PC-9 (cell line): ENCODE measurements around the gene PRXL2B. TPM values are rescaled to one million over a fixed set of nuclear protein-coding genes. Genes with fewer than 3 reads are reported as not detected.

Experiments
- BruUV-seq: library from RNA; stranded (reverse); fragments of 400-500 nt; replicated peaks from 2 replicates; lab custom pipeline; 2021; lab: Mats Ljungman, UMichigan
- CTCF ChIA-PET: fragments of 300-600 bp; sonication (Branson Sonifier 250); formaldehyde crosslinking; loops from one replicate; lab custom pipeline; 2022; ENCODE audit warnings: antibody characterized with exemption; lab: Charles Lee
- POLR2A ChIA-PET: fragments of 300-600 bp; sonication (Branson Sonifier 250); formaldehyde crosslinking; loops from one replicate; lab custom pipeline; 2022; ENCODE audit warnings: antibody characterized with exemption; ENCODE audit not compliant: unreplicated experiment; lab: Charles Lee
- DNase-seq, 2 experiments: peaks; one replicate each; pipeline versions ENCODE4 v3.0.0 to v3.0.0-alpha.2; 2015 to 2022; ENCODE audit warnings: mixed read lengths in 1 of 2
- H2AFZ ChIP-seq: fragments of 200-600 bp; sonication (generic); 2 replicates; pipeline ENCODE4 v1.8.1; 2017; ENCODE audit warnings: antibody characterized with exemption
- H3F3A ChIP-seq: fragments of 200-600 bp; sonication (generic); 2 replicates; pipeline ENCODE4 v1.8.1; 2017; ENCODE audit warnings: antibody characterized with exemption, mild to moderate bottlenecking, low read depth; ENCODE audit not compliant: insufficient read depth
- H3K27ac ChIP-seq: fragments of 200-600 bp; sonication (generic); 2 replicates; pipeline ENCODE4 v1.6.1; 2016; ENCODE audit warnings: mixed run types
- H3K27me3 ChIP-seq: fragments of 200-600 bp; sonication (generic); 2 replicates; pipeline ENCODE4 v1.6.1; 2016; ENCODE audit warnings: low read depth, mixed run types; ENCODE audit not compliant: insufficient read depth
- H3K36me3 ChIP-seq: fragments of 200-600 bp; sonication (generic); 2 replicates; pipeline ENCODE4 v1.6.1; 2016; ENCODE audit warnings: low read depth, mixed run types
- H3K4me1 ChIP-seq: fragments of 200-600 bp; sonication (generic); replicated peaks from 2 replicates; pipeline ENCODE4 v1.6.1; 2016; ENCODE audit warnings: mixed run types; ENCODE audit not compliant: insufficient read depth
- H3K4me2 ChIP-seq: fragments of 200-600 bp; sonication (generic); 2 replicates; pipeline ENCODE4 v1.6.1; 2017; ENCODE audit warnings: mixed run types
- H3K4me3 ChIP-seq: fragments of 200-600 bp; sonication (generic); 2 replicates; pipeline ENCODE4 v1.6.1; 2016; ENCODE audit warnings: mixed run types
- H3K79me2 ChIP-seq: fragments of 200-600 bp; sonication (generic); 2 replicates; pipeline ENCODE4 v1.6.1; 2017; ENCODE audit warnings: low read depth, mixed run types
- H3K9me2 ChIP-seq: fragments of 200-600 bp; sonication (generic); 2 replicates; pipeline ENCODE4 v1.8.1; 2017; ENCODE audit warnings: mild to moderate bottlenecking; ENCODE audit not compliant: insufficient read depth
- H3K9me3 ChIP-seq: fragments of 200-600 bp; sonication (generic); 2 replicates; pipeline ENCODE4 v1.8.1; 2016; ENCODE audit warnings: low read depth; ENCODE audit not compliant: insufficient read depth
- H4K20me1 ChIP-seq: fragments of 200-600 bp; sonication (generic); 2 replicates; pipeline ENCODE4 v1.8.1; 2017; ENCODE audit not compliant: insufficient read depth
- EZH2 ChIP-seq: fragments of 200-600 bp; sonication (generic); IDR thresholded peaks from 2 replicates; pipeline ENCODE4 v1.8.0; 2017; ENCODE audit warnings: antibody characterized with exemption, low read depth
- intact Hi-C: fragments of 100-400 bp; cut with micrococcal nuclease; formaldehyde crosslinking; loops from one replicate; pipeline ENCODE4 v1.10.0; 2022; ENCODE audit not compliant: unreplicated experiment
- total RNA-seq: library from RNA; stranded (reverse); gene quantifications from 2 replicates; pipeline ENCODE4 v1.2.3, GENCODE V29; 2021
- TF ChIP-seq, protein P1 (sequence below): fragments of 200-600 bp; sonication (generic); conservative IDR thresholded peaks from 2 replicates; pipeline ENCODE4 v1.6.1; 2017; ENCODE audit warnings: mixed run types, antibody characterized with exemption, mild to moderate bottlenecking, moderate library complexity

Gene PRXL2B
- total RNA-seq, 1 experiment from 2014 or later, result 26.1 TPM

DNA sequence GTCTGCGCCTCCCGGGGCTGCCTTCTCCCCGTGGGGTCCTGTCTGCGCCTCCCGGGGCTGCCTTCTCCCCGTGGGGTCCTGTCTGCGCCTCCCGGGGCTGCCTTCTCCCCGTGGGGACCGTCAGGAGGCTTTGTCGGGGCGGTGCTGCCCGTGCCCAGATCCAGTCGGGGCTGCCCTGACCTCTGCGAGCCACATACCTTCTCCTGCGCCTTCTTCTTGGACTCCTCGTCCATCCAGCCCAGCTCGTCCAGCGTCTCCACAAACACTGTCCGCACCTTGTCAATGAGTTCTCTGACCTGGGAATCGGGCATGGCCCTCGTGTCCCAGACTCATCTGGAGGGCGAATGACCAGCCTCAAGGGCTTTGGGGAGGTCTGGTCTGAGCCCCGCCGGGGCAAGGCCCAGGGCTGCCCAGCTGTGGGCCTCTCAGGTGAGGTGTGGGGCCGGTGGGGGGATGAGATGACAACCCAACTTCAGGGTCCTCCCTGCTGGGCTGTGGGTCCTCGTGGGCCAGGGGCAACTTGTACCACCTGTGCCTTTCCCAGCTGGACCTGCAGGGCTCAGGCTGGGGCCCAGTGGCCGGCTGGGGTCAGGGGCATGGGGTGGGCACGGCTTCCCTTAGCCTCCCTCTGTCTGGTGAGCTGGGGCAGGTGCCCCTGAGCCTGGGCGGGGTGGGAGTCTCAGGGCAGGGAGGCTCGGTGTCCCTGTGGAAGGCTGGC lies 9.4 kb downstream of the PRXL2B start:
- no TSS peak for BruUV-seq
- Histone ChIP-seq H3K9me2 (no peaks in the 10 kb centered on the region), H3K27me3 (peaks cover 45% of the 10 kb centered on the region), H3K4me3 (no peak overlapping the region), H3K27ac (no peak overlapping the region), H3K79me2 (no peaks in the 10 kb centered on the region), H3K9me3 (no peaks in the 10 kb centered on the region), H3K4me1 (no peaks in the 10 kb centered on the region), H4K20me1 (no peaks in the 10 kb centered on the region), H3K36me3 (no peaks in the 10 kb centered on the region), H3F3A (no peaks in the 10 kb centered on the region), H3K4me2 (no peak overlapping the region), H2AFZ (no peak overlapping the region)
- TF ChIP-seq, protein P1, sequence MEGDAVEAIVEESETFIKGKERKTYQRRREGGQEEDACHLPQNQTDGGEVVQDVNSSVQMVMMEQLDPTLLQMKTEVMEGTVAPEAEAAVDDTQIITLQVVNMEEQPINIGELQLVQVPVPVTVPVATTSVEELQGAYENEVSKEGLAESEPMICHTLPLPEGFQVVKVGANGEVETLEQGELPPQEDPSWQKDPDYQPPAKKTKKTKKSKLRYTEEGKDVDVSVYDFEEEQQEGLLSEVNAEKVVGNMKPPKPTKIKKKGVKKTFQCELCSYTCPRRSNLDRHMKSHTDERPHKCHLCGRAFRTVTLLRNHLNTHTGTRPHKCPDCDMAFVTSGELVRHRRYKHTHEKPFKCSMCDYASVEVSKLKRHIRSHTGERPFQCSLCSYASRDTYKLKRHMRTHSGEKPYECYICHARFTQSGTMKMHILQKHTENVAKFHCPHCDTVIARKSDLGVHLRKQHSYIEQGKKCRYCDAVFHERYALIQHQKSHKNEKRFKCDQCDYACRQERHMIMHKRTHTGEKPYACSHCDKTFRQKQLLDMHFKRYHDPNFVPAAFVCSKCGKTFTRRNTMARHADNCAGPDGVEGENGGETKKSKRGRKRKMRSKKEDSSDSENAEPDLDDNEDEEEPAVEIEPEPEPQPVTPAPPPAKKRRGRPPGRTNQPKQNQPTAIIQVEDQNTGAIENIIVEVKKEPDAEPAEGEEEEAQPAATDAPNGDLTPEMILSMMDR, result no peak
- no peak for TF ChIP-seq EZH2
- no peak for DNase-seq
- CTCF ChIA-PET, result no interaction called here
- intact Hi-C loops, result no loop called here
- POLR2A ChIA-PET, result no interaction called here

DNA sequence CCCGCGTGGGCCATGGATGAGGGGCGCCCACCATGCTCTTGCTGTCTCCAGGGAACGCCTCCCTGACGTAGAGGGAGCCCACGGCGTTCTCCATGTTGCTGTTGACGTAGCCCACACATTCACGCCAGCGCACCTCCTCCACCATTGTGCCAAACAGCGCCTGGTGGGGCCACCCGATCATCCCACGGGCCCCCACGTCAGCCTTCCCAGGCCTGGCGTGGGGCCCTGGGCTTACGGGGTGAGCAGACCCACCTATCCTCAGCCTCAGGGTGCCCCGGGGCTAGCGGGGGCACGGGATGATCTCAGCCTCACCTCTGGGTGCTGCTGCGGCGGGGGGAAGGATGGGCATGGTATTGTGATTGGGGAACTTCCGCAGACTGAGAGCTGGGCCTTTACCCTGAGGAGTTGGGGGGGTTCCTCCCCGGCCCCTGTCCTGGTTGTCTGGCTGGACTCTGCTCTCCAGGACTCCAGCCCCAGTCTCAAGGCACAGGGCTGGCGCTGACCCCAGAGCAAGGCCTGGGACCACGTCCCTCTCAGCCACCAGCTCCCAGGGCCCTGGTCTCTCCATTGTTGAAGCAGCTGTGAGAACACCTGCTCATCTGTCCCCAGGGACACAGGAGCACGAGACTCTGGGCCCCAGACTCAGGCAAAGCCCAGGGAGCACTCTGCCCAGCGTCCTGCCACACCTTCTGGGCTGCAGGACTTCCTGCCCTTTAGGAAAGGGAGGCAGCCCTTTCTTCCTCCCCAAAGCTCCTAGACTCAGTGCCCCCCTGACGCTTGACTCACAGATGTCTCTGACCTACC lies 10.2 kb downstream of the PRXL2B start:
- no peaks in the 10 kb centered on the region for H3K79me2 ChIP-seq
- ChIA-PET POLR2A (no interaction called here), CTCF (no interaction called here)
- H3K4me1 ChIP-seq, result no peaks in the 10 kb centered on the region
- TF ChIP-seq, protein P1, result no peak
- TF ChIP-seq EZH2, result no peak
- intact Hi-C loops, result no loop called here
- H3K4me3 ChIP-seq, result no peak overlapping the region
- no peak for DNase-seq
- H3K9me2 ChIP-seq, result no peaks in the 10 kb centered on the region
- no peak overlapping the region for H2AFZ ChIP-seq
- no peak overlapping the region for H3K4me2 ChIP-seq
- no peaks in the 10 kb centered on the region for H3K9me3 ChIP-seq
- no peak overlapping the region for H3K27ac ChIP-seq
- peaks cover 53% of the 10 kb centered on the region for H3K27me3 ChIP-seq
- no peaks in the 10 kb centered on the region for H4K20me1 ChIP-seq
- no peaks in the 10 kb centered on the region for H3K36me3 ChIP-seq
- no TSS peak for BruUV-seq
- no peaks in the 10 kb centered on the region for H3F3A ChIP-seq

DNA sequence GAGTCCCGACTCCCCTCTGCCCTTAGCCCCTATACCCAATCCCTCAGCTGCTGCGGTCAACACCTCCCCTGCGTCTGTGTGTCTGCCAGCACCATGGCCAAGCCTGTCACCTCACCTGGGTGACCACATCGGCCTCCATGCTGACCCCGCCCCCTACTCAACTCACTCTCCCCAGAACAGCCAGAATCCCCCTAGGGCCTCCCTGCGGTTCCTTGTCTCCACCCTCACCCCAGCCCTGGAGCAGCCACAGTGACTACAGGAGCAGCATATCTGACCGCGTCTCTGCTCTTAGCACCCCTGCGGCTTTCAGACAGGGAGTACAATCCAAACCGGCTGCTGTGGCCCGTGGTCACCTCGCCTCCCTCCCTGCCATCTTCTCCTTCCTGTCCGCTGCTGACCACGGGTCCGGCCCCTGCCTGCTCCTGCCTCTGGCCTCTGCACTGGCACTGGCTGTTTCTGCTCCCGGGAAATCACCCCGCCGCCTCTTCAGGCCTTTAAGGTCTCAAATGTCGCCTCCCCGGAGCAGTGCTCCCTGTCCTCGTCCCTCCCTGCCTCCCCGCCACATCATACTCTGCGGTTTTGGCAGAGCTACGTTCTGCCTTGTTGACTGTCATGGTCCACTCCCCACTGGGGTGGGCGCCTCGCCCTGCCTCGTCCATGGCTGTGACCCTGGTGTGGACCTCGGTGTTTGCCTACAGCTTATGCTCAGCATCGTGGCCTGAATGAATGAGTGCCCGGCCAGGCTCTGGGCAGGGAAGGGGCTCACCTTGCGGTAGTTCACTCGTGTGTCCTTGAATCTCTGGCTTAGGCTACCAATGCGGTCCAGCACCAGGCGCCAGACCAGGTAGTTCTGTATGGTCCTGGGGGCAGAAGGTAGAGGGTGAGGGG lies 11.1 kb downstream of the PRXL2B start:
- peak in 1 of 2 experiments; percentile 41 for DNase-seq
- ChIA-PET CTCF (no interaction called here), POLR2A (interaction anchor here (0.7 kb wide), 1 partner anchor 148 kb away, joined by 6 read pairs; no protein-coding TSS in a partner anchor)
- no peaks in the 10 kb centered on the region for H3K79me2 ChIP-seq
- no peaks in the 10 kb centered on the region for H3K9me3 ChIP-seq
- H3K36me3 ChIP-seq, result no peaks in the 10 kb centered on the region
- no peaks in the 10 kb centered on the region for H4K20me1 ChIP-seq
- H2AFZ ChIP-seq, result no peak overlapping the region
- BruUV-seq, result no TSS peak
- TF ChIP-seq, protein P1, result no peak
- no peak overlapping the region for H3K4me3 ChIP-seq
- no peaks in the 10 kb centered on the region for H3K9me2 ChIP-seq
- H3F3A ChIP-seq, result no peaks in the 10 kb centered on the region
- H3K4me1 ChIP-seq, result no peaks in the 10 kb centered on the region
- no peak overlapping the region for H3K27ac ChIP-seq
- intact Hi-C loops, result no loop called here
- H3K27me3 ChIP-seq, result peaks cover 62% of the 10 kb centered on the region
- H3K4me2 ChIP-seq, result no peak overlapping the region
